HepG2 (cell line): Measurements from ENCODE around the gene KLHL35. TPM values are rescaled to one million over a fixed set of nuclear protein-coding genes. Genes with fewer than 3 reads are reported as not detected.
A peak's percentile ranks its signal among the peaks of the same experiment; 100 is the strongest.

ENCODE experiments used
- FOSL2 ChIP-seq: sonication (generic); formaldehyde crosslinking; IDR thresholded peaks from 2 replicates; pipeline ENCODE4 v1.4.0; 2020; ENCODE audit warnings: missing genetic modification reagents
- FOXO1 ChIP-seq: sonication (generic); formaldehyde crosslinking; IDR thresholded peaks from 2 replicates; pipeline ENCODE4 v1.4.0; 2020; ENCODE audit warnings: missing genetic modification reagents
- HNF4A ChIP-seq: sonication (generic); formaldehyde crosslinking; IDR thresholded peaks from 2 replicates; pipeline ENCODE4 v1.4.0; 2020; ENCODE audit warnings: missing genetic modification reagents
- HOXD1 ChIP-seq: sonication (generic); formaldehyde crosslinking; IDR thresholded peaks from 2 replicates; pipeline ENCODE4 v1.5.0; 2020; ENCODE audit warnings: missing genetic modification reagents
- LBX2 ChIP-seq: sonication (generic); formaldehyde crosslinking; IDR thresholded peaks from 2 replicates; pipeline ENCODE4 v1.5.0; 2020; ENCODE audit warnings: missing genetic modification reagents, mild to moderate bottlenecking, borderline replicate concordance
- MLLT10 ChIP-seq: sonication (generic); formaldehyde crosslinking; IDR thresholded peaks from 2 replicates; pipeline ENCODE4 v1.4.0; 2020; ENCODE audit warnings: missing genetic modification reagents
- PATZ1 ChIP-seq: sonication (generic); formaldehyde crosslinking; IDR thresholded peaks from 2 replicates; pipeline ENCODE4 v1.4.0; 2020; ENCODE audit warnings: missing genetic modification reagents
- PRPF4 ChIP-seq: fragments of 200-400 bp; formaldehyde crosslinking; IDR thresholded peaks from 2 replicates; pipeline ENCODE4 v1.6.1; 2016; ENCODE audit warnings: low read length, low read depth; ENCODE audit not compliant: poor library complexity, severe bottlenecking
- SNAPC2 ChIP-seq: sonication (generic); formaldehyde crosslinking; IDR thresholded peaks from 2 replicates; pipeline ENCODE4 v1.8.1; 2022; ENCODE audit warnings: mild to moderate bottlenecking, missing genetic modification reagents
- TEAD3 ChIP-seq: optimal IDR thresholded peaks from 2 replicates; pipeline ENCODE3; 2016; ENCODE audit warnings: borderline replicate concordance
- TFE3 ChIP-seq: IDR thresholded peaks from 2 replicates; pipeline ENCODE4 v1.6.1; 2016
- ZBTB21 ChIP-seq: sonication (generic); formaldehyde crosslinking; IDR thresholded peaks from 2 replicates; pipeline ENCODE4 v1.4.0; 2020; ENCODE audit warnings: missing genetic modification reagents
- ZFP37 ChIP-seq: sonication (generic); formaldehyde crosslinking; IDR thresholded peaks from 2 replicates; pipeline ENCODE4 v1.4.0; 2020; ENCODE audit warnings: missing genetic modification reagents, borderline replicate concordance
- ZMYM2 ChIP-seq: sonication (generic); formaldehyde crosslinking; IDR thresholded peaks from 2 replicates; pipeline ENCODE4 v1.8.0; 2022; ENCODE audit warnings: mild to moderate bottlenecking, missing genetic modification reagents
- ZNF382 ChIP-seq: sonication (generic); formaldehyde crosslinking; IDR thresholded peaks from 2 replicates; pipeline ENCODE4 v1.5.0; 2020; ENCODE audit warnings: missing genetic modification reagents, mild to moderate bottlenecking, borderline replicate concordance
- ZNF501 ChIP-seq: sonication (generic); formaldehyde crosslinking; IDR thresholded peaks from 2 replicates; pipeline ENCODE4 v1.5.1; 2020; ENCODE audit warnings: mild to moderate bottlenecking, moderate library complexity, missing genetic modification reagents
- ZNF510 ChIP-seq: sonication (generic); formaldehyde crosslinking; IDR thresholded peaks from 2 replicates; pipeline ENCODE4 v1.4.0; 2020; ENCODE audit warnings: low read depth, mild to moderate bottlenecking, missing genetic modification reagents
- ZNF530 ChIP-seq: sonication (generic); formaldehyde crosslinking; IDR thresholded peaks from 2 replicates; pipeline ENCODE4 v1.5.0; 2020; ENCODE audit warnings: low read depth, mild to moderate bottlenecking, missing genetic modification reagents
- ZNF577 ChIP-seq: sonication (generic); formaldehyde crosslinking; IDR thresholded peaks from 2 replicates; pipeline ENCODE4 v1.4.0; 2020; ENCODE audit warnings: mild to moderate bottlenecking, low read depth, missing genetic modification reagents, borderline replicate concordance
- ZNF619 ChIP-seq: sonication (generic); formaldehyde crosslinking; IDR thresholded peaks from 2 replicates; pipeline ENCODE4 v1.4.0; 2020; ENCODE audit warnings: mild to moderate bottlenecking, missing genetic modification reagents
- ZSCAN25 ChIP-seq: sonication (generic); formaldehyde crosslinking; IDR thresholded peaks from 2 replicates; pipeline ENCODE4 v1.8.0; 2022; ENCODE audit warnings: mild to moderate bottlenecking, missing genetic modification reagents
- polyA plus RNA-seq, 8 experiments: library from polyadenylated mRNA; depleted of rRNA in 3 of 8; stranded (reverse) in 7 of 8; unstranded in 1 of 8; fragments of >200 nt; fragmentation: Illumina TruSeq in 4 of 8; extraction: Trizol in 4 of 8; gene quantifications; 2 replicates each; pipeline versions ENCODE4 v1.2.1 to v1.2.3, GENCODE V29; 2011 to 2016; ENCODE audit warnings: low read depth in 4 of 8, missing spikeins in 1 of 8, mixed read lengths in 1 of 8; ENCODE audit not compliant: insufficient read depth in 1 of 8
- total RNA-seq, 5 experiments: library from RNA; depleted of rRNA; stranded (reverse); fragments of >200 nt; fragmentation: Illumina TruSeq; extraction: Trizol; gene quantifications; 2 replicates each; pipeline ENCODE4 v1.2.3, GENCODE V29; 2016; ENCODE audit warnings: low read depth in 1 of 5
- TF ChIP-seq, protein P1 (sequence below): sonication (generic); formaldehyde crosslinking; conservative IDR thresholded peaks from 2 replicates; pipeline ENCODE4 v1.4.0; 2020; ENCODE audit warnings: missing genetic modification reagents
- TF ChIP-seq, protein P2 (sequence below): sonication (generic); formaldehyde crosslinking; IDR thresholded peaks from 2 replicates; pipeline ENCODE4 v1.8.0; 2022; ENCODE audit warnings: missing genetic modification reagents, mild to moderate bottlenecking, inconsistent platforms, borderline replicate concordance

The KLHL35 gene
- total and polyA plus RNA-seq, 2 of the 13 experiments (the other 11 are each of a cell fraction or from before 2014, with no cell fraction given) = not detected

DNA sequence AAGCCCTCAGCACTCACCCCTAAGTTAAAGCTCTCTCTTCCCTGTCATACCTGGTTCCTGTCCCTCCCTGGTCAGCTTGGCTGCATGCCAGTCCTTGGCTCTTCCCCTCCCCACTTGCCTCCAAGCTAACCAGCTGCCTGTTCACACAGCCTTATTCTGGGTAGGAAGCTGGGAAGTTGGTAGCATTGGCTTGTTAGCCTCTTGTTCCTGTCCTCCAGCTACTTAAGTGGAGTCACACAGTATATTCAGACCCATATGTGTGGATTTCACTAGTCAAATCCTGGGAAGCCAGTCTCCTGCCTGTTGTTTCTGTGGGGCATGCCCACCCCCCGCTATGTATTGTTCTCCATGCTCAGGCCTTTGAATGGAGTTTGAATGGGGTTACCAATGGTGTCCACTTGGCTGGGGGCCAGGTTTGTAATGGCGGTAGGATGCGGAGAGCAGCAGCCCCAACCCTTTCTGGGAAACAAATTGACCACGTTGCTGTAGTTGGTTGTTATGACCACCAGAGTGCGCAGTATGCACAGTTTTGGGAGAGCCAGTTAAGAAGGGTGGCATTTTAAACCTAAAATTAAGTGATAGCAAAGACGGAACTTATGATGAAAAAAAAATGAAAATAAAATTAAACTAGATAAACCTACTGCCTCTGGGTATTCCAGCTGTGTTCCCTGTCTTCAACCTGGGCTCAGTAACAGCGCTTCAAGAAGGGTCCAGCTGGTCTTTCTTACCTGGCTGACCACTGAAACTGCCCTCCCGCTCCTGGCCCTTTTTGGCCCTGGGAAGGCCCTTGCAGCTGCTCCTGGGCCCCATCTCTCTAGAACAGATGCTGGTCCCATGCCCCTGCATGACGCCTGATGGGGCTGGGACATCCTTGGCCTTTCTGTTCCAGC is 44.4 kb downstream of the KLHL35 start (continued):
- TF ChIP-seq ZNF510 (CRISPR knock-in tag) (no peak), HNF4A (no peak), ZFP37 (CRISPR knock-in tag) (no peak), TFE3 (CRISPR knock-in tag) (no peak), SNAPC2 (CRISPR knock-in tag) (no peak), PATZ1 (CRISPR knock-in tag) (no peak; the same call in 1 of the 2 replicates), ZSCAN25 (CRISPR knock-in tag) (peak; percentile 64; the same call in 1 of the 2 replicates), ZNF577 (CRISPR knock-in tag) (no peak), TEAD3 (CRISPR knock-in tag) (no peak), ZNF530 (CRISPR knock-in tag) (no peak), FOXO1 (no peak), ZNF619 (CRISPR knock-in tag) (no peak), PRPF4 (no peak), ZMYM2 (no peak), MLLT10 (CRISPR knock-in tag) (no peak), LBX2 (CRISPR knock-in tag) (no peak), ZNF382 (CRISPR knock-in tag) (no peak), ZBTB21 (CRISPR knock-in tag) (no peak), ZNF501 (CRISPR knock-in tag) (0 out of 2 replicates have a peak, but pooled peaks have one; percentile 59), HOXD1 (CRISPR knock-in tag) (no peak), FOSL2 (CRISPR knock-in tag) (no peak)
- TF ChIP-seq, protein P1, sequence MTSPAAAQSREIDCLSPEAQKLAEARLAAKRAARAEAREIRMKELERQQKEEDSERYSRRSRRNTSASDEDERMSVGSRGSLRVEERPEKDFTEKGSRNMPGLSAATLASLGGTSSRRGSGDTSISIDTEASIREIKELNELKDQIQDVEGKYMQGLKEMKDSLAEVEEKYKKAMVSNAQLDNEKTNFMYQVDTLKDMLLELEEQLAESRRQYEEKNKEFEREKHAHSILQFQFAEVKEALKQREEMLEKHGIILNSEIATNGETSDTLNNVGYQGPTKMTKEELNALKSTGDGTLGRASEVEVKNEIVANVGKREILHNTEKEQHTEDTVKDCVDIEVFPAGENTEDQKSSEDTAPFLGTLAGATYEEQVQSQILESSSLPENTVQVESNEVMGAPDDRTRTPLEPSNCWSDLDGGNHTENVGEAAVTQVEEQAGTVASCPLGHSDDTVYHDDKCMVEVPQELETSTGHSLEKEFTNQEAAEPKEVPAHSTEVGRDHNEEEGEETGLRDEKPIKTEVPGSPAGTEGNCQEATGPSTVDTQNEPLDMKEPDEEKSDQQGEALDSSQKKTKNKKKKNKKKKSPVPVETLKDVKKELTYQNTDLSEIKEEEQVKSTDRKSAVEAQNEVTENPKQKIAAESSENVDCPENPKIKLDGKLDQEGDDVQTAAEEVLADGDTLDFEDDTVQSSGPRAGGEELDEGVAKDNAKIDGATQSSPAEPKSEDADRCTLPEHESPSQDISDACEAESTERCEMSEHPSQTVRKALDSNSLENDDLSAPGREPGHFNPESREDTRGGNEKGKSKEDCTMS (CRISPR knock-in tag) = no peak
- TF ChIP-seq, protein P2, sequence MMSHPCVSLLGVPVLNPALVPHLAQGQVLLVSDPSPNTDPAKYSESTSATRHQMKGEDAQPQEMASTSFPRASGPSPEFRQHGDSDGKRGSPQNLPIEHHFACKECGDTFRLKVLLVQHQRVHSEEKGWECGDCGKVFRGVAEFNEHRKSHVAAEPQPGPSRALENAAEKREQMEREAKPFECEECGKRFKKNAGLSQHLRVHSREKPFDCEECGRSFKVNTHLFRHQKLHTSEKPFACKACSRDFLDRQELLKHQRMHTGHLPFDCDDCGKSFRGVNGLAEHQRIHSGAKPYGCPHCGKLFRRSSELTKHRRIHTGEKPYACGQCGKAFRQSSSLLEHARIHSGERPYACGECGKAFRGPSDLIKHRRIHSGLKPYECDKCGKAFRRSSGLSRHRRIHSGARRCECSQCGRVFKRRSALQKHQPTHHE (CRISPR knock-in tag) = no peak
